OCI-LY7 (cell line): ENCODE data around the gene SUPT3H. TPM values are rescaled to one million over a fixed set of nuclear protein-coding genes. Genes with fewer than 3 reads are reported as not detected.

Source experiments
- BruUV-seq: library from RNA; stranded (reverse); fragments of 400-500 nt; replicated peaks from 2 replicates; lab custom pipeline; 2021; lab: Mats Ljungman, UMichigan
- CTCF ChIA-PET: fragments of 300-600 bp; sonication (Branson Sonifier 250); formaldehyde crosslinking; loops from one replicate; lab custom pipeline; 2022; ENCODE audit warnings: antibody characterized with exemption; ENCODE audit not compliant: unreplicated experiment; lab: Charles Lee
- POLR2A ChIA-PET: fragments of 300-600 bp; sonication (Branson Sonifier 250); formaldehyde crosslinking; loops from one replicate; lab custom pipeline; 2022; ENCODE audit warnings: antibody characterized with exemption; lab: Charles Lee
- DNase-seq: peaks from one replicate; pipeline ENCODE4 v3.0.0-alpha.2; 2015; ENCODE audit warnings: low spot score
- H2AFZ ChIP-seq: fragments of 200-600 bp; sonication (generic), shearing (Covaris generic); 2 replicates; pipeline ENCODE4 v1.6.1; 2014; ENCODE audit warnings: mild to moderate bottlenecking, antibody characterized with exemption, low read length, moderate library complexity
- H3K27ac ChIP-seq: fragments of 200-600 bp; sonication (generic); 2 replicates; pipeline ENCODE4 v1.5.1; 2014; ENCODE audit warnings: mixed run types, low read depth, mild to moderate bottlenecking, moderate library complexity, low read length, inconsistent platforms; ENCODE audit not compliant: poor library complexity, severe bottlenecking
- H3K36me3 ChIP-seq: fragments of 200-600 bp; sonication (generic); 2 replicates; pipeline ENCODE4 v1.6.1; 2014; ENCODE audit warnings: mild to moderate bottlenecking, antibody characterized with exemption, low read length, moderate library complexity, mixed read lengths; ENCODE audit not compliant: insufficient read depth
- H3K4me1 ChIP-seq: fragments of 200-600 bp; sonication (generic); 2 replicates; pipeline ENCODE4 v1.5.1; 2014; ENCODE audit warnings: mild to moderate bottlenecking, low read length; ENCODE audit not compliant: insufficient read depth, poor library complexity, severe bottlenecking
- H3K4me2 ChIP-seq: fragments of 200-600 bp; sonication (generic); 2 replicates; pipeline ENCODE4 v1.6.1; 2014; ENCODE audit warnings: mild to moderate bottlenecking, low read length
- H3K4me3 ChIP-seq: fragments of 200-600 bp; sonication (generic); 2 replicates; pipeline ENCODE4 v1.5.1; 2014; ENCODE audit warnings: mild to moderate bottlenecking, low read depth, low read length; ENCODE audit not compliant: poor library complexity, severe bottlenecking
- H3K79me2 ChIP-seq: fragments of 200-600 bp; sonication (generic); 2 replicates; pipeline ENCODE4 v1.6.1; 2016; ENCODE audit warnings: low read depth, mild to moderate bottlenecking, low read length, moderate library complexity, mixed read lengths; ENCODE audit not compliant: insufficient read depth
- H3K9me2 ChIP-seq: fragments of 200-600 bp; sonication (generic); 2 replicates; pipeline ENCODE4 v1.6.1; 2016; ENCODE audit warnings: mild to moderate bottlenecking, low read length, mixed read lengths; ENCODE audit not compliant: insufficient read depth
- H3K9me3 ChIP-seq: fragments of 200-600 bp; sonication (generic); 2 replicates; pipeline ENCODE4 v1.6.1; 2014; ENCODE audit warnings: mild to moderate bottlenecking, mixed run types, low read length, mixed read lengths
- H4K20me1 ChIP-seq: fragments of 200-600 bp; sonication (generic); 2 replicates; pipeline ENCODE4 v1.6.1; 2014; ENCODE audit warnings: mild to moderate bottlenecking, antibody characterized with exemption, low read length, moderate library complexity, mixed read lengths; ENCODE audit not compliant: insufficient read depth
- CTCF ChIP-seq: fragments of 200-600 bp; sonication (generic); conservative IDR thresholded peaks from 2 replicates; pipeline ENCODE4 v1.5.1; 2014; ENCODE audit warnings: mild to moderate bottlenecking, antibody characterized with exemption, low read length, moderate library complexity, mixed read lengths
- EZH2phosphoT487 ChIP-seq: fragments of 200-600 bp; sonication (generic); IDR thresholded peaks from 2 replicates; pipeline ENCODE4 v1.6.1; 2018; ENCODE audit warnings: low read depth, borderline replicate concordance, mild to moderate bottlenecking, mixed run types, antibody characterized with exemption, low read length, moderate library complexity, mixed read lengths
- intact Hi-C: fragments of 100-400 bp; cut with micrococcal nuclease; formaldehyde crosslinking; loops from one replicate; pipeline ENCODE4 v1.10.0; 2022; ENCODE audit not compliant: unreplicated experiment
- total RNA-seq, 2 experiments: library from RNA; depleted of rRNA in 1 of 2; stranded (reverse); fragments of >200 nt in 1 of 2; shearing (Covaris generic) in 1 of 2; gene quantifications; 2 replicates each; pipeline ENCODE4 v1.2.3, GENCODE V29; 2014 to 2022

The SUPT3H gene
- total RNA-seq, 2 experiments from 2014 or later: 1.1 to 7.1 TPM

- Histone ChIP-seq H3K4me1 (no peaks in the 10 kb centered on the region), H3K36me3 (no peaks in the 10 kb centered on the region), H3K4me3 (no peak overlapping the region), H3K9me3 (no peaks in the 10 kb centered on the region), H4K20me1 (no peaks in the 10 kb centered on the region), H3K27ac (no peak overlapping the region), H3K79me2 (no peaks in the 10 kb centered on the region), H3K4me2 (no peak overlapping the region), H2AFZ (no peak overlapping the region), H3K9me2 (no peaks in the 10 kb centered on the region)
- DNase-seq: no peak
- intact Hi-C loops: no loop called here
- CTCF ChIA-PET: no interaction called here
- POLR2A ChIA-PET: no interaction called here
- TF ChIP-seq CTCF: no peak
- TF ChIP-seq EZH2phosphoT487: no peak
- BruUV-seq: no TSS peak
Measured at GRCh38 chr6:45272626-45273025, 105.1 kb downstream of the SUPT3H start.

- intact Hi-C loops: no loop called here
- Histone ChIP-seq H3K79me2 (no peaks in the 10 kb centered on the region), H3K9me2 (no peaks in the 10 kb centered on the region), H3K9me3 (no peaks in the 10 kb centered on the region), H3K4me1 (no peaks in the 10 kb centered on the region), H3K4me2 (no peak overlapping the region), H3K4me3 (no peak overlapping the region), H2AFZ (no peak overlapping the region), H3K36me3 (no peaks in the 10 kb centered on the region), H4K20me1 (no peaks in the 10 kb centered on the region), H3K27ac (no peak overlapping the region)
- POLR2A ChIA-PET: no interaction called here
- DNase-seq: no peak
- no TSS peak for BruUV-seq
- TF ChIP-seq EZH2phosphoT487 (no peak), CTCF (no peak)
- CTCF ChIA-PET: no interaction called here
Measured at GRCh38 chr6:45265246-45265645, 112.5 kb downstream of the SUPT3H start.

- no TSS peak for BruUV-seq
- no peaks in the 10 kb centered on the region for H3K4me1 ChIP-seq
- no peaks in the 10 kb centered on the region for H3K36me3 ChIP-seq
- H4K20me1 ChIP-seq: no peaks in the 10 kb centered on the region
- H3K9me2 ChIP-seq: no peaks in the 10 kb centered on the region
- no peak for DNase-seq
- H3K27ac ChIP-seq: no peak overlapping the region
- H3K79me2 ChIP-seq: no peaks in the 10 kb centered on the region
- H2AFZ ChIP-seq: no peak overlapping the region
- no peak overlapping the region for H3K4me3 ChIP-seq
- POLR2A ChIA-PET: interaction anchor here (0.5 to 1.2 kb wide), 5 partner anchors 10 to 645 kb away, joined by 3 to 5 read pairs (median 3); no protein-coding TSS in a partner anchor
- no peaks in the 10 kb centered on the region for H3K9me3 ChIP-seq
- intact Hi-C loops: no loop called here
- TF ChIP-seq EZH2phosphoT487: no peak
- TF ChIP-seq CTCF: no peak
- CTCF ChIA-PET: no interaction called here
- H3K4me2 ChIP-seq: no peak overlapping the region
Measured at GRCh38 chr6:45260696-45261095, 117.0 kb downstream of the SUPT3H start.
